H7 (cell line): ENCODE measurements around the gene DDOST. TPM values are rescaled to one million over a fixed set of nuclear protein-coding genes. Genes with fewer than 3 reads are reported as not detected.

Experiments
- DNase-seq: peaks from one replicate; pipeline ENCODE4 v3.0.0; 2012
- H3K27me3 ChIP-seq: 2 replicates; pipeline ENCODE4 v1.6.0; 2011; ENCODE audit warnings: mild to moderate bottlenecking, low read length; ENCODE audit not compliant: control insufficient read depth, insufficient read depth
- H3K36me3 ChIP-seq: replicated peaks from 2 replicates; pipeline ENCODE4 v1.5.1; 2011; ENCODE audit warnings: low read length; ENCODE audit not compliant: control insufficient read depth, insufficient read depth
- H3K4me3 ChIP-seq: 2 replicates; pipeline ENCODE4 v1.5.1; 2011; ENCODE audit warnings: low read depth, mild to moderate bottlenecking, control low read depth, low read length, moderate library complexity; ENCODE audit not compliant: insufficient read depth
- total RNA-seq: library from RNA; depleted of rRNA; stranded (reverse); fragments of >200 nt; shearing (Covaris generic); gene quantifications from 2 replicates; pipeline ENCODE4 v1.2.3, GENCODE V29; 2014

Gene DDOST
- total RNA-seq, 1 experiment from 2014 or later, result 563 TPM

- Histone ChIP-seq H3K4me3 (peak overlapping the region; percentile 90), H3K27me3 (no peaks in the 10 kb centered on the region), H3K36me3 (peaks cover 22% of the 10 kb centered on the region)
- DNase-seq, result no peak
These were observed 342 bp downstream of the DDOST start for GRCh38 chr1:20660847-20661206.

GRCh38 chr1:20660363-20660762, 806 bp downstream of the DDOST start:
- Histone ChIP-seq H3K4me3 (peak overlapping the region; percentile 90), H3K36me3 (peaks cover 27% of the 10 kb centered on the region), H3K27me3 (no peaks in the 10 kb centered on the region)
- no peak for DNase-seq

GRCh38 chr1:20658166-20658915, 2.8 kb downstream of the DDOST start:
- DNase-seq, result no peak
- H3K36me3 ChIP-seq, result peaks cover 37% of the 10 kb centered on the region
- H3K4me3 ChIP-seq, result no peak overlapping the region
- H3K27me3 ChIP-seq, result no peaks in the 10 kb centered on the region

- H3K36me3 ChIP-seq, result peaks cover 50% of the 10 kb centered on the region
- H3K4me3 ChIP-seq, result no peak overlapping the region
- H3K27me3 ChIP-seq, result no peaks in the 10 kb centered on the region
- no peak for DNase-seq
These were observed 4.1 kb downstream of the DDOST start for GRCh38 chr1:20657024-20657423.

- H3K36me3 ChIP-seq, result peaks cover 58% of the 10 kb centered on the region
These were observed 7.0 kb downstream of the DDOST start for GRCh38 chr1:20654104-20654690.

GRCh38 chr1:20652300-20652699, 8.9 kb downstream of the DDOST start:
- no peak overlapping the region for H3K4me3 ChIP-seq
- peaks cover 56% of the 10 kb centered on the region for H3K36me3 ChIP-seq
- no peak for DNase-seq
- H3K27me3 ChIP-seq, result no peaks in the 10 kb centered on the region

More at GRCh38 chr1:20654104-20654690, 7.0 kb downstream of the DDOST start:
- H3K4me3 ChIP-seq, result no peak overlapping the region
- H3K27me3 ChIP-seq, result no peaks in the 10 kb centered on the region
- peak; percentile 80 for DNase-seq

- no peak for DNase-seq
- Histone ChIP-seq H3K27me3 (no peaks in the 10 kb centered on the region), H3K36me3 (peaks cover 46% of the 10 kb centered on the region), H3K4me3 (no peak overlapping the region)
These were observed 12.2 kb downstream of the DDOST start for GRCh38 chr1:20648946-20649345.

GRCh38 chr1:20648438-20648837, 12.7 kb downstream of the DDOST start:
- peaks cover 41% of the 10 kb centered on the region for H3K36me3 ChIP-seq
- no peak overlapping the region for H3K4me3 ChIP-seq
- H3K27me3 ChIP-seq, result no peaks in the 10 kb centered on the region
- DNase-seq, result no peak

- no peak overlapping the region for H3K4me3 ChIP-seq
- no peaks in the 10 kb centered on the region for H3K27me3 ChIP-seq
- H3K36me3 ChIP-seq, result peaks cover 23% of the 10 kb centered on the region
- DNase-seq, result no peak
These were observed 15.8 kb downstream of the DDOST start for GRCh38 chr1:20645414-20645813.

- H3K4me3 ChIP-seq, result no peak overlapping the region
- peaks cover 16% of the 10 kb centered on the region for H3K36me3 ChIP-seq
- H3K27me3 ChIP-seq, result no peaks in the 10 kb centered on the region
- DNase-seq, result no peak
These were observed 16.8 kb downstream of the DDOST start for GRCh38 chr1:20644416-20644815.

- H3K27me3 ChIP-seq, result no peaks in the 10 kb centered on the region
- H3K4me3 ChIP-seq, result no peak overlapping the region
- DNase-seq, result no peak
- H3K36me3 ChIP-seq, result peaks cover 15% of the 10 kb centered on the region
These were observed 18.1 kb downstream of the DDOST start for GRCh38 chr1:20643080-20643479.

GRCh38 chr1:20641975-20642374, 19.2 kb downstream of the DDOST start:
- Histone ChIP-seq H3K27me3 (no peaks in the 10 kb centered on the region), H3K36me3 (peaks cover 15% of the 10 kb centered on the region), H3K4me3 (no peak overlapping the region)
- peak; percentile 70 for DNase-seq

- peak; percentile 85 for DNase-seq
- Histone ChIP-seq H3K36me3 (peaks cover 13% of the 10 kb centered on the region), H3K4me3 (no peak overlapping the region), H3K27me3 (no peaks in the 10 kb centered on the region)
These were observed 21.0 kb downstream of the DDOST start for GRCh38 chr1:20640183-20640597.

GRCh38 chr1:20636785-20637347, 24.3 kb downstream of the DDOST start:
- Histone ChIP-seq H3K4me3 (no peak overlapping the region), H3K36me3 (peaks cover 7% of the 10 kb centered on the region), H3K27me3 (no peaks in the 10 kb centered on the region)
- DNase-seq, result no peak

GRCh38 chr1:20634594-20635084, 26.5 kb downstream of the DDOST start:
- peak; percentile 78 for DNase-seq
- Histone ChIP-seq H3K36me3 (peaks cover 7% of the 10 kb centered on the region), H3K27me3 (no peaks in the 10 kb centered on the region), H3K4me3 (peak overlapping the region; percentile 84)
